Prostate gland (tissue), 2 donors: ENCODE data around the gene LMNTD1. TPM values are rescaled to one million over a fixed set of nuclear protein-coding genes. Genes with fewer than 3 reads are reported as not detected.

Experiments used
- DNase-seq: peaks from one replicate; pipeline ENCODE4 v3.0.0-alpha.2; 2019; ENCODE audit warnings: low spot score
- H3K27ac ChIP-seq, 2 donors: fragments of 200-600 bp; sonication (generic); 2 replicates each; pipeline ENCODE4 v1.5.1; 2017 to 2019
- H3K27me3 ChIP-seq: fragments of 200-600 bp; sonication (generic); replicated peaks from 2 replicates; pipeline ENCODE4 v1.5.1; 2019; ENCODE audit not compliant: insufficient read depth
- H3K36me3 ChIP-seq, 2 donors: fragments of 200-600 bp; sonication (generic); 1 replicate in 1 of 2; 2 replicates in 1 of 2; pipeline versions ENCODE4 v1.5.1 to v1.8.1; 2017 to 2019
- H3K4me1 ChIP-seq: fragments of 200-600 bp; sonication (generic); replicated peaks from 2 replicates; pipeline ENCODE4 v1.5.1; 2019
- H3K4me3 ChIP-seq, 2 donors: fragments of 200-600 bp; sonication (generic); 2 replicates each; pipeline ENCODE4 v1.5.1; 2017 to 2019
- H3K9me3 ChIP-seq: fragments of 200-600 bp; sonication (generic); 2 replicates; pipeline ENCODE4 v1.5.1; 2017
- POLR2A ChIP-seq: fragments of 450-650 bp; IDR thresholded peaks from one replicate; pipeline ENCODE4 v1.6.1; 2016; ENCODE audit warnings: antibody characterized with exemption, mild to moderate bottlenecking
- POLR2AphosphoS5 ChIP-seq: sonication (generic); formaldehyde crosslinking; IDR thresholded peaks from one replicate; pipeline ENCODE4 v1.6.1; 2017; ENCODE audit warnings: antibody characterized with exemption
- WGBS: methylation state at CpG from one replicate; pipeline ENCODE4 v1.1.5; 2018; 5-methylcytosine and 5-hydroxymethylcytosine counted together
- intact Hi-C: fragments of 100-400 bp; cut with DNase I; formaldehyde crosslinking; loops from one replicate; pipeline ENCODE4 v1.14.2; 2022
- total RNA-seq, 2 donors: library from RNA; depleted of rRNA; stranded (reverse); fragments of >200 nt; gene quantifications; one replicate each; pipeline ENCODE4 v1.1.0, GENCODE V29; 2016
- TF ChIP-seq, protein P1 (sequence below), 4 experiments: fragments of 200-600 bp in 2 of 4; fragments of 450-650 bp in 2 of 4; sonication (generic) in 2 of 4; IDR thresholded peaks; 1 replicate in 3 of 4; 2 replicates in 1 of 4; pipeline ENCODE4 v1.5.1; 2016 to 2019; ENCODE audit warnings: antibody characterized with exemption in 4 of 4, mild to moderate bottlenecking in 2 of 4, moderate library complexity in 2 of 4

The LMNTD1 gene
- total RNA-seq, 2 donors from 2014 or later, result 3.5 TPM; not detected in 1

- TF ChIP-seq, protein P1, sequence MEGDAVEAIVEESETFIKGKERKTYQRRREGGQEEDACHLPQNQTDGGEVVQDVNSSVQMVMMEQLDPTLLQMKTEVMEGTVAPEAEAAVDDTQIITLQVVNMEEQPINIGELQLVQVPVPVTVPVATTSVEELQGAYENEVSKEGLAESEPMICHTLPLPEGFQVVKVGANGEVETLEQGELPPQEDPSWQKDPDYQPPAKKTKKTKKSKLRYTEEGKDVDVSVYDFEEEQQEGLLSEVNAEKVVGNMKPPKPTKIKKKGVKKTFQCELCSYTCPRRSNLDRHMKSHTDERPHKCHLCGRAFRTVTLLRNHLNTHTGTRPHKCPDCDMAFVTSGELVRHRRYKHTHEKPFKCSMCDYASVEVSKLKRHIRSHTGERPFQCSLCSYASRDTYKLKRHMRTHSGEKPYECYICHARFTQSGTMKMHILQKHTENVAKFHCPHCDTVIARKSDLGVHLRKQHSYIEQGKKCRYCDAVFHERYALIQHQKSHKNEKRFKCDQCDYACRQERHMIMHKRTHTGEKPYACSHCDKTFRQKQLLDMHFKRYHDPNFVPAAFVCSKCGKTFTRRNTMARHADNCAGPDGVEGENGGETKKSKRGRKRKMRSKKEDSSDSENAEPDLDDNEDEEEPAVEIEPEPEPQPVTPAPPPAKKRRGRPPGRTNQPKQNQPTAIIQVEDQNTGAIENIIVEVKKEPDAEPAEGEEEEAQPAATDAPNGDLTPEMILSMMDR (IDR thresholded peaks at IDR 0.05), result no peak
- TF ChIP-seq POLR2A, result no peak
- no peak for TF ChIP-seq POLR2AphosphoS5
- intact Hi-C loops, result no loop called here
- H3K9me3 ChIP-seq, result no peaks in the 10 kb centered on the region
- no peak for DNase-seq
- 100% methylated on average over 1 of the region's 1 CpG for WGBS
- H3K27me3 ChIP-seq, result no peaks in the 10 kb centered on the region
- no peaks in the 10 kb centered on the region for H3K36me3 ChIP-seq
- H3K4me3 ChIP-seq, result no peak overlapping the region
- no peak overlapping the region for H3K27ac ChIP-seq
- no peaks in the 10 kb centered on the region for H3K4me1 ChIP-seq
Observed at GRCh38 chr12:25533150-25533549, 19.9 kb downstream of the LMNTD1 start.

- Histone ChIP-seq H3K27me3 (no peaks in the 10 kb centered on the region), H3K4me1 (no peaks in the 10 kb centered on the region), H3K4me3 (no peak overlapping the region), H3K27ac (no peak overlapping the region), H3K36me3 (no peaks in the 10 kb centered on the region), H3K9me3 (no peaks in the 10 kb centered on the region)
- no peak for DNase-seq
- 46% methylated on average over 2 of the region's 2 CpGs for WGBS
- TF ChIP-seq POLR2A (no peak), POLR2AphosphoS5 (no peak)
- TF ChIP-seq, protein P1 (IDR thresholded peaks at IDR 0.05), result no peak
- intact Hi-C loops, result no loop called here
Observed at GRCh38 chr12:25531502-25532052, 21.5 kb downstream of the LMNTD1 start.

GRCh38 chr12:25529738-25530137, 23.3 kb downstream of the LMNTD1 start:
- DNase-seq, result no peak
- Histone ChIP-seq H3K4me3 (no peak overlapping the region), H3K4me1 (no peaks in the 10 kb centered on the region), H3K27me3 (no peaks in the 10 kb centered on the region), H3K27ac (no peak overlapping the region), H3K36me3 (no peaks in the 10 kb centered on the region), H3K9me3 (no peaks in the 10 kb centered on the region)
- TF ChIP-seq, protein P1 (IDR thresholded peaks at IDR 0.05), result no peak
- TF ChIP-seq POLR2A (no peak), POLR2AphosphoS5 (no peak)
- intact Hi-C loops, result no loop called here

DNA sequence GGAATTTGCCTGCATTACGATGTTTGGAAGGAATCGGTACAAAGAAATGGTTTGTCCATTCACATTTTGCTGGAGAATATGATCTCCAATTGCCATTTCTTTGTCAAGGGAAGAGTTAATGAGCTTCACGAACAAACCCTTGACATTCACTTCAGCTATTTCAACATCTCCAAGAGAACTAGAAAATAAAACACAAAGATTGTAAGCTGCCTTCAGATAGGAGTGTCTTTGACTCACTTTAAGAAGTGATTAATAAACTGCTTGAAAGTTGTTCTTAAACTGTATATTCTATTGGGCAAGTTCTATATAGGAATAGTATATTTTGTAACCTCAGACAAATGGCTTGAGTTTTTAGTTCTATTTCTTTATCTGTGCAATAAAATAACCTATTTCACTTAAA, 26.3 kb downstream of the LMNTD1 start:
- Histone ChIP-seq H3K9me3 (no peaks in the 10 kb centered on the region), H3K4me3 (no peak overlapping the region), H3K27ac (no peak overlapping the region), H3K27me3 (no peaks in the 10 kb centered on the region), H3K36me3 (no peaks in the 10 kb centered on the region), H3K4me1 (no peaks in the 10 kb centered on the region)
- intact Hi-C loops, result no loop called here
- DNase-seq, result no peak
- 62% methylated on average over 3 of the region's 3 CpGs for WGBS
- TF ChIP-seq POLR2AphosphoS5, result no peak
- TF ChIP-seq POLR2A, result no peak
- TF ChIP-seq, protein P1 (IDR thresholded peaks at IDR 0.05), result no peak

GRCh38 chr12:25524366-25524765, 28.7 kb downstream of the LMNTD1 start:
- Histone ChIP-seq H3K9me3 (no peaks in the 10 kb centered on the region), H3K4me3 (no peak overlapping the region), H3K27ac (no peak overlapping the region), H3K36me3 (no peaks in the 10 kb centered on the region), H3K27me3 (no peaks in the 10 kb centered on the region), H3K4me1 (no peaks in the 10 kb centered on the region)
- DNase-seq, result no peak
- TF ChIP-seq POLR2AphosphoS5 (no peak), POLR2A (no peak)
- TF ChIP-seq, protein P1 (IDR thresholded peaks at IDR 0.05), result no peak
- intact Hi-C loops, result no loop called here
